ENCODE data around the gene TOB2.

TOB2 gene, protein sequence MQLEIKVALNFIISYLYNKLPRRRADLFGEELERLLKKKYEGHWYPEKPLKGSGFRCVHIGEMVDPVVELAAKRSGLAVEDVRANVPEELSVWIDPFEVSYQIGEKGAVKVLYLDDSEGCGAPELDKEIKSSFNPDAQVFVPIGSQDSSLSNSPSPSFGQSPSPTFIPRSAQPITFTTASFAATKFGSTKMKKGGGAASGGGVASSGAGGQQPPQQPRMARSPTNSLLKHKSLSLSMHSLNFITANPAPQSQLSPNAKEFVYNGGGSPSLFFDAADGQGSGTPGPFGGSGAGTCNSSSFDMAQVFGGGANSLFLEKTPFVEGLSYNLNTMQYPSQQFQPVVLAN

DNA sequence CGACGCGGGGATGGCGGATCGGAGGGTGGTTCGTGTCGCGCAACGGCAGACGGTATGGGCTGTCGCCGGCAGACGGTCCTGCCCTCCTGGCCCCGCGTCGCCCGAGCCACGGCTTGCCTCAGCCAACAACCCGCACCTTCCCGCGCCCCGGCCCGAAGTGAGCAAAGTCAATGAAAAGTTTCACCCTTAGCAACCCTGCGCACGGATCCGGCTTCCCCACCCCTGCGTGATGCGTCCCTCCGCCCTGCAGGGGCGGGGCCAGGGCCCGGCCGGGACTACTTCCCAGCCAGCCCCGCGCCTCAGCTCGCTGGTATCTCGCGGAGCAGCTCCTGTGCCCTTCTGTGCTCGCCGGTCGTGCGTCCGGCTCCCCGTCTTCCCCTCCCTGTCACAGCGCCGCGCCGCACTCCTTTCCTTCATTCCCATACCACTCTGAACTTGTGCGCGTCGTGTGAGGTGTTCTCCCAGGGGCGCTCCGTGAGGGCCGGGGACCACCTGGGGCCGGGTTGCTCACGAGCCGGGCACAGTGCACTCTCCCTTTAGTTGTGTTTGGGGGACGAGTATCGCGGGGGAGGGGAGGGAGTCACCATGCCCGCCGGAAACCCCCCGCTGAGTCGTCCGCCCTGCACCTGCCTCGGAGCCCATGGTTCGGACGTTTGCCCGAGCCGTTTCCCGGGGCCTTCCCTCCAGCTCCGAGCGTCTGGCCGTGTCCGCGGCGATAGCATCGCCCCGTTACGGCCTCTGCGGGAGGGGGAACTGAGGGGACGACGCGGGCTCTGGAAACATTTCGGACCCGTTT, at the start of gene TOB2:
Gene TOB2, minus strand, starts transcription at position 163 of the 796 bp plus-strand sequence. CDS start 9,456 bp downstream, outside the sequence.
- DNase-seq = peak; percentile 92

DNA sequence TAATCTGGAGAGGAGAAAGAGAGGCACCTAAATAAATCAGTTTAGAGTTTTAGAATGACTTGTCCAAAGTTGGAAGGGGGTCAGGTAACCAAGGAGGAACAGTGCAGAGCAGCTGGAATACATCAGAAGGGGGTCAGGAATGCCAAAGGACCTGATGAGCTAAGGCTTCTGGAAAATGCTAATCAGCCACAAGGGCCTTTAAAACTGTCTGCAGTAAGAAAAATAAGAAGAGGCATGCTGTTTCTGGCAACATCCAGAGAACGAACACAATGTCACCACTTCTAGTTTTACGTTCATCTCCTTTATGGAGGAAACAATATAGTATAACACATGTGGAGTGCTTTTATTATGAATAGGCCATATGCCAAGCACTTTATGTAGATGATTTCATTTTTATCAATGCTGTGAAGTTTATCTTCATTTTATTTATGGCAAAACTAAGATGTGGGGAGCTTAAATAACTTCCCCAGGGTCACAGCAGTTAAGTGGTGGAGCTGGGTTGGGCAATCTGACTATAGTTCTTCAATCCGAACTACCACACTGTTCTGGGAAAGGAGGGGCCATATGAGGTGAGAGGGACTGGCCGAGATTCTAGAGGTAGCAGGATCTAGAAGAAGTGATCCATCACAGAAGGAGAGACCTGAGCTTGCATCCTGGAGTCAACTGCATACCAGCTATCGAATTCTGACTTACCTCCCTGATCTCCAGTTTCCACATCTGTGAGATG, 44.9 kb upstream of the TOB2 start:
- DNase-seq = no peak

DNA sequence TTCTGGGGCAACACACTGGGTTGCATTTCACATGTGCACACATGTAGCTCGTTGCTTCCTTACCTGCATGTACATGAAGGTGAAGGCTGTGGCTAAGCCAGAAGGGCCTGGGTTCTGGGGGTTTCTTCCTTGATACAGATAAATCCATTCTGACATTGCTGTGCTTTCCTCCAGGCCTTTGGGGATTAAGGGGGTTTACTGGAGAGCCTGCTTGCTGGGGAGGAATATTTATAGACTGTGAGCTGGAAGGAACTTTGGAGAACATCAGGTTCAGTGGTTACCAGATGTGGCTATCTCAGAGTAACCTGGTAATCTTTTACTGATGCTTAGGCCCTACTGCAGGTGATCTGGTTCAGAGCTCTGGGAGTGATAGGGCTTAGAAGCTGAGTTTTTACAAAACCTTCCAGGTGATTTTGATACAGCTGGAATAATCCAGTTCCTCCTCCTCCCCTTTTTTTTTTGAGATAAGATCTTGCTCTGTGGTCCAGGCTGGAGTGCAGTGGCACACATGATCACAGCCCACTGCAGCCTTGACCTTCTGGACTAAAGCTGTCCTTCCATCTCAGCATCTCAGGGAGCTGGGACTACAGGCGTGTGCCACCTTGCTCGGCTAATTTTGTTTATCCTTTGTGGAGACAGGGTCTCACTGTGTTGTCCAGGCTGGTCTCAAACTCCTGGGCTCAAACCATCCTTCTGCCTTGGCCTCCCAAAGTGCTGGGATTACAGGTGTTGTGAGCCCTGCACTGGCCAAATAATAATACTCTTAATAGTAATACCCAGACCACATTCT, 42.2 kb upstream of the TOB2 start:
- DNase-seq = no peak

GRCh38 chr22:41488076-41488475, 41.5 kb upstream of the TOB2 start:
- no peak for DNase-seq

DNA sequence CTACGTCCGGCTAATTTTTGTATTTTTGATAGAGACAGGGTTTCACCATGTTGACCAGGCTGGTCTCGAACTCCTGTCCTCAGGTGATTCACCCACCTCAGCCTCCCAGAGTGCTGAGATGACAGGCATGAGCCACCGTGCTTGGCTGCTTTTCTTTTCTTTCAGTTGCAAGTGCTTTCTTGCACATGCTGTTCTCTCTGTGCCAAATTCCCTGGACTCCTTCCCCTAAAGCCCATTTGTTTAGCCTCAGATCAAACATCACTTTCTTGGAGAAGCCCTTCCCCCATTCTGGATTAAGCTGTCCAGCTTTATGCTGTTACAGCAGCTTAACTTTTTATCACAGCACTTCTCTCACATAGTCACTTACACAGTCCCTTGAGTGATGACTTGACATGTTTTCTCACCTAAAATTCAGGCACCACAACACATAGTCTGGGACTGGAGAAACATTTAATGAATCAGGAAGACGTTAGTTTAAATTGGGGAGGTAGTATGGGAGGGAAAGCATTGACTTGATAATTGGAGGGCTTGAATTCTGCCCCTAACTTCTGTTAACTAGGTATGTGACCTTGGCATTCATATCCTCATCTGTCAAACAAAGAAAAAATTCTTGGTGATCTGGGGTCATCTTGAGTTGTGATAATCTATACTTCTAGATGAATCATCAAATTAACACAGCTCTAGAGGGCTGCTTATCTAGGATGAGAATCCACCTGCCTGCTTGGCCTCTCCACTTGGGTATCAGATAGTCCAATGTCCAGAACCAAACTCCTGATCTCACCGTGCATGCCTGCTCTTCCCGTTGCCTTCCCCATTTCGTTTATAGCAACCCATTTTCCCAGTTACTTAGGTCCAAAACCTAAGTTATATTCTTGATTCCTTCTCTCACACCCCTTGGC, 40.7 kb upstream of the TOB2 start:
- no peak for DNase-seq

DNA sequence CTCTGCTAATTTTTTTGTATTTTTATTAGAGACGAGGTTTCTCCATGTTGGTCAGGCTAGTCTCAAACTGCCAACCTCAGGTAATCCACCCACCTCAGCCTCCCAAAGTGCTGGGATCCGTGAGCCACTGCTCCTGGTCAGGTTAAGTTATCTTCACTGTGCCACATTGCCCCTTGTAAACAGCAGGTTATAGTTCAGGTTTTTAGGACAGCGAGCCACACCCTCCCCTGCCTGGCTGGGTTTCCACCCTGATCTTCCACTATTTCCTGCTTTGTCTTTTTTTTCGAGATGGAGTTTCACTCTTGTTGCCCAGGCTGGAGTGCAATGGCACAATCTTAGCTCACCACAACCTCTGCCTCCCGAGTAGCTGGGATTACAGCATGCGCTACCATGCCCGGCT, 38.4 kb upstream of the TOB2 start:
- no peak for DNase-seq

- no peak for DNase-seq
These were observed 35.8 kb upstream of the TOB2 start for GRCh38 chr22:41482319-41482935.

- DNase-seq = no peak
These were observed 35.3 kb upstream of the TOB2 start for GRCh38 chr22:41481925-41482318.

DNA sequence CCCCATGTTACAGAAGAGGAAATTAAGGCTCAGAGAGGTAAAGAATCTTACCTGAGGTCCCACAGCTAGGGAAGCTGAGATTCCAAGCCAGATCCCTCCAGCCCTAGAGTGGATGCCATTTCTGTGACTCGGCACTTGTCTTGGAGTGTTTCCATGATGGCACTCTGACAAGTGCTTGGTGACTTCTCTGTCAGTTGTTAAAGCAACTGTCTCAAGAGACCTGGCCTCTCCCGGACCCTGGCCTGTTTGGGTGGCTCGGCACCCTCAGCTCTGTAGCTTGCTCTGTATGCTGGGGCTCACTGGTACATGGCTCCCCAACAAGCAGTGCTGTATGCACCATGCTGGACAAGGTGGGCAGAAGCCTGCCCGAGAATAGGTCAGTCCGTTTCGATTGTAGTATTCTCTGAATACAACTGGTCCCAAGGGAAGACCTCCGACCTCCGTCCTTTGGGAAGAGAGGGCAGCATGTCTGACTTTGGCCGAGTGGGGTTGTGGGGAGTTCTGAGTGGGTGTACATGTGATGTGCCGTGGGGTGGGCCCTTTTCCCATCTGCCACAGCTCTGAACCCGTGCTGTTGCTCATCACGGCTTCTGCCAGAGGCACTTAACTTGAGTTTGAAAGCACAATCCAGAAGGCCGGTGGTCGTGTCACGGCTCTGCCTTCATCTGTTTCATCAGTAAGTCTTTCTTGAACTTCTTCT, 34.7 kb upstream of the TOB2 start:
- no peak for DNase-seq

DNA sequence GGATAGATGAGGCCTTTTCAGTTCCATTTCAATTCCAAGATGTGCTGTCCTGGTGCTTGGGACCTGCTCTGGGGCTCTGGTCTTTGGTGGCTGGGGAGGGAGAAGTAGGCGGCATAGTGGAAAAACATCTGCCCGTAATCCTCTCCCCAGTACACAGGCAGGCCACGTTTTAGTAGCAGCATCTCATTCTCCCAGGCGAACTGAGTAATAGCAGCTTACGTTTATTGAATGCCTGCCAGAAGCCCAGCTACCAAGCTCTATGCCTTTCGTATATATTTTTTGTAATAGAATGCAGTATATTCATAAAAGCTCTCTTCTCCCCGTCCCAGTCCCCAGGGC, 33.8 kb upstream of the TOB2 start:
- DNase-seq = no peak

- no peak for DNase-seq
These were observed 33.2 kb upstream of the TOB2 start for GRCh38 chr22:41479671-41480396.

DNA sequence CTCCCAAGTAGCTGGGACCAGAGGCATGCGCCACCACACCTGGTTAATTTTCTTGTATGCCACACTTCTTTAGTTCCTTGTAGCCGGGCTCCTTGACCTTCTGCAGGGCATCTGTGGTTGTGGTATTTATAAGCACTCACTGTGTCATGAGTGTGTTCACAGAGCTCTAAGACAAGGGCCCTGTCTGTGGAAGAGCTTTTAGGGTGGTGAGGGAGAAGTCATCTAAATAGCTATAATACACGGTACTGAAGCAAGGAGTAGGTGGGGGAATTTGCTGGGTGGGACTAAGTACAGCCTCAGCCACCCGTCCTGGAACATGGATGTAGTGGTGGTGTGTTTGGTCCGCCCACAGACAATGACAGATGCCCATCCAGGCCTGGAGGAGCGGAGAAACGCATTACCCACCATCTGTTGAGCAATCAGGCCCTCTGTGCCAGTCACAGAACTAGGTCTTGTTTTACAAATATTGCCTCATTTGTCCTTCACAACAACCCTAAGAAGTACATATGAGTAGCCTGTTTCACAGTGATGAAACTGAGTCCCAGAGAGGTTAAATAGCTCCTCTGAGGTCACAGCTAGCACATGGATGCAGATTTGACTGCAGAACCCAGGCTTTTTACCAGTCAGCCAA, 32.4 kb upstream of the TOB2 start:
- no peak for DNase-seq

DNA sequence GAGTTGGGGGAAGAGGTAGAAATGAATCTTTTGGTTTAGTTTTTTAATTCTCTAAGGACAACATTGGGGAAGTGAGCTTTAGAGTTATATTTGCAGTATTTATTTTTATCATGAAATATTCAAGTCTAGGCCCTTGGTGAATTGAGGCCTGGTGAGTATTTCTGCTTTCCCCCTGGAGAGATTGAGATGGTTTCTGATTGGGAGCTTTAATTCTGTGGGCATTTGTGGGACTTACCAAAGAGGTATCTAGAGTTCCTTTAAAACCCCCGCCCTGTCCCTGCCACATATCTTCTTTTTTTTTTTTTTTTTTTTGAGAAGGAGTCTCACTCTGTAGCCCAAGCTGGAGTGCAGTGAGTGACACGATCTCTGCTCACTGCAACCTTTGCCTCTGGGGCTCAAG, 31.9 kb upstream of the TOB2 start:
- DNase-seq = no peak

GRCh38 chr22:41474872-41475451, 28.4 kb upstream of the TOB2 start:
- DNase-seq = no peak

DNA sequence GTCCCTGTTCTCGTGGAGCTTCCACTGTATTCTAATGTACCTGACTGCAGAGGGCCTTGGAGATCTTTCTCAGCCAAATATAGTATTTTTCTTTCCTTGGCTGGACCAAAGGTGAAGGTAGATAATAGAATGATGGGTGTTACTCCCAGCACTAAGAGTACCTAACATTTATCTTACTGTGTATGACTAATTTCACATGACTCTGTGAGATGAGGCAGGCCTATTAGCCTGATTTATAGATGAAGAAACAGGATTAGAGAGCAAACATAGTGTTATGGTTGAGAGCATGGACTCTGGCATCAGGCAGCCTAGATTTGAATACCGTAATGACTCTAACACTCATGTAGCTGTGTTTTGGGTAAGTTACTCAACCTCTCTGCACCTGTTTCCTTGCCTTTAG, 25.0 kb upstream of the TOB2 start:
- DNase-seq = no peak

GRCh38 chr22:41470886-41471285, 24.3 kb upstream of the TOB2 start:
- no peak for DNase-seq

DNA sequence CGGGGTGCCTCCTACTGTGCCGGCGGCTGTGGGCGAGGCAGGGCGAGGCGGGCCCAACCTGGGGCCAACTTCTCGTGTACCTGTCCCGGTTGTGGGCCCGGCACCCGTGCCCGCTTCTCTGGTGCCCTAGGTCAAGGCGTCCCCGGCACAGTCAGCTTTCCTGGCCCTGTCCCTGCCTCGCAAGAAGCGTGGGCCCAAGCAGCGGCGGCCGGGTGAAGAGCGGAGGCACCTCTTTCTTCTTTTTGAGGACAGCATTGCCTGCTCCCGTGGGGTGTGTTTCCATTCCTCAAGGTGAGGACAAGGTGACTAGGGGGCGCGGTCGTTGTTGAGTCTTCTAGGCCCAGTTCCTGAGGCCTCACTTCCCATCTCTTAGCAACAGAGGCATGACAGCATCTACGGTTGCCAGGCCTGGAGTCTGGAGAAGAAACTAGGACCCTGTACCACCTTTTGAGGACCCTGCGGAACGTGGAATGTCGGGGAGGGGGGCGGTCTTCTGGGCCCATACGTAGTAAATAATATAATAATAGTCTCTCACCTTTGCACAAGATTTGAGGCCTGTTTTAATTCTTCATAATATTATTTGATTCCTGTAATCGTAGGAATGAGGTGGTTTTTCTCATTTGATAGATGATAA, 22.7 kb upstream of the TOB2 start:
- DNase-seq = no peak

DNA sequence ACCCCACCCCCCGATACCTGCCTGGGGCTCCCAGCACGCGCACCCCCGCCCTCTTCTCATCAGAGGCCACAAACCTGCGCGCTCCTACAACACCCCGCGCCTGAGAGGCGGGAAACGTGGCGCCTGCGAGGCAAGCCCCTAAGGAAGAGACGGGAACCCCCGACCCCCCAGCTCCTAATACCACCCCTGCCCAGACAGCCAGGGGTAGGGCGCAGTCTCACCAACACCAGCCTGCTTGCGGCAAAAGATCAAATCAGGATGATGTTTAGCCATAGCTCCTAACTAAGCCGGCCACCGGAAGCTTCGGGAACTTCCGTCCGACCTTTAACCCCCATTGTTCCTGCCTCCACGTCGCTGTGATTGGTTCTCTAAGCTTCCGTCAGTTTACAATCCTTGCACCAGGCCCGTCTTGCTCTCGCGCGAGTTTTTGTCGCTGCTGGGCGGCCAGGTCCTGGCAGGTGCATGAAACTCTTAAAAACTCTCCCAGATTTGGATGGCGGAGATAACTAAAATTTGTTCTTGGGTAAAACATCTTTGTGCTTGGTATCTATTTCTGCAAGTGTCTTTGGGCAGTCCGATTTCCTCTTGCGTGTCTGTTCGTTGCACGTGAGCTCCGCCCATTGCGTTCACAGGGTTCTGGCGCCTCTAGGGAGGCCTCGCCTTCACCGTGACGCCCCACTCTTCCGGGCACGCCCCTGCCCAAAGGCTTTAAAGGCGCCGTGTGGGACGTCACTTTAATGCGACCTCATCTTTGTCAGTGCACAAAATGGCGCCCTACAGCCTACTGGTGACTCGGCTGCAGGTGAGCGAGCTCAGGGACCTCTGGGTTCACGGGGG, 22.0 kb upstream of the TOB2 start, which contains the start of the genes ACO2 and PHF5A:
Gene ACO2, plus strand, starts transcription at position 737 of the 837 bp plus-strand sequence. Its CDS starts 30 bp downstream, at position 767.
Gene PHF5A, minus strand, starts transcription at position 312 of the 837 bp plus-strand sequence. Its CDS starts 39 bp downstream, at position 273.
- DNase-seq = peak; percentile 94
